GM13976 (cell line): ENCODE data around the gene C7orf57.

ENCODE experiments used
- DNase-seq: peaks from one replicate; pipeline ENCODE4 v3.0.0; 2012; ENCODE audit warnings: low spot score
- in situ Hi-C: fragments of 300-500 bp; cut with MboI; formaldehyde crosslinking; loops from one replicate; pipeline ENCODE4 v1.12.0; 2022; ENCODE audit warnings: low sequenced_read_pairs, mixed read lengths, inconsistent platforms; ENCODE audit not compliant: unreplicated experiment
- TF ChIP-seq, protein P1 (sequence below): IDR thresholded peaks from 2 replicates; pipeline ENCODE4 v1.5.1; 2012; ENCODE audit warnings: borderline replicate concordance, mild to moderate bottlenecking; ENCODE audit not compliant: insufficient read depth; ENCODE audit errors: extremely low read depth, missing control alignments, control extremely low read depth

The C7orf57 gene

DNA sequence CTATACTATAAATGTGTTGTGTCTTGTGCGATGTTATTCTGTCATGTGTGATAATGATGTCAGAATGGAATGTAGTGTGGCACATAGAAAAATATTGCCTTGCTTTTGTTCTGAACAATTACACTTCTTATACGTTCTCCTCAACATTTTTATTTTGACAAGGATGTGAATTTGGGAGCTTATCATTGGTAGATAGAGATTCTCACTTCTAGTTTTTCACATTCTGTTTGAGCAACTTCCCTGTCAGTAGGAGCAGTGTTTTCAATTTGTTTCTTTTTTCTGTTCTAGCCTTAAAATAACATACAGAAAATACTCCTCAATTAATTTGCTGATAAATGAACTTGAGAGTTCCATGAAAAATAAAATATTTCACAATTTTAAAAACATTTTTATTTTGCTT lies 24.0 kb upstream of the C7orf57 start:
- DNase-seq = no peak
- in situ Hi-C loops = no loop called here
- TF ChIP-seq, protein P1, sequence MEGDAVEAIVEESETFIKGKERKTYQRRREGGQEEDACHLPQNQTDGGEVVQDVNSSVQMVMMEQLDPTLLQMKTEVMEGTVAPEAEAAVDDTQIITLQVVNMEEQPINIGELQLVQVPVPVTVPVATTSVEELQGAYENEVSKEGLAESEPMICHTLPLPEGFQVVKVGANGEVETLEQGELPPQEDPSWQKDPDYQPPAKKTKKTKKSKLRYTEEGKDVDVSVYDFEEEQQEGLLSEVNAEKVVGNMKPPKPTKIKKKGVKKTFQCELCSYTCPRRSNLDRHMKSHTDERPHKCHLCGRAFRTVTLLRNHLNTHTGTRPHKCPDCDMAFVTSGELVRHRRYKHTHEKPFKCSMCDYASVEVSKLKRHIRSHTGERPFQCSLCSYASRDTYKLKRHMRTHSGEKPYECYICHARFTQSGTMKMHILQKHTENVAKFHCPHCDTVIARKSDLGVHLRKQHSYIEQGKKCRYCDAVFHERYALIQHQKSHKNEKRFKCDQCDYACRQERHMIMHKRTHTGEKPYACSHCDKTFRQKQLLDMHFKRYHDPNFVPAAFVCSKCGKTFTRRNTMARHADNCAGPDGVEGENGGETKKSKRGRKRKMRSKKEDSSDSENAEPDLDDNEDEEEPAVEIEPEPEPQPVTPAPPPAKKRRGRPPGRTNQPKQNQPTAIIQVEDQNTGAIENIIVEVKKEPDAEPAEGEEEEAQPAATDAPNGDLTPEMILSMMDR = no peak

DNA sequence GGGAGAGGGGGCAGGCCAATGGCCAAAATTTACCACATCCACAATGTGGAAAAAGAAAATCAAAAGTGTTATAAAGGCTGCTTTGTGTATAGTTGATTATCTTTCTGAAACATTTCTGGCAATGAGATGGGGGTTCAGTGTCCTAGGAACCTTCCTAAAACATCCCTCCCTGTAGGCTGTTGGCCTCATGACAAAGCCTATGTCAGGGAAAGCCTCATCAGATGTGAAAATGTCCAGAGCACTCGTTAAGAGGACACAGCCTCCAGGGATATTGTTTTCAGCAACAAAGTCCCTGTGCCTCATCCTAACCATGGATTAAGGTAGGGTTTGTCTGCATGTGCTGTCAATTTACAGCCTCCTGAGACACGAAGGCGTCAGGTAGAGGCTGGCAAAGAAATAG lies 23.4 kb upstream of the C7orf57 start:
- in situ Hi-C loops = no loop called here
- TF ChIP-seq, protein P1 = no peak
- DNase-seq = no peak

DNA sequence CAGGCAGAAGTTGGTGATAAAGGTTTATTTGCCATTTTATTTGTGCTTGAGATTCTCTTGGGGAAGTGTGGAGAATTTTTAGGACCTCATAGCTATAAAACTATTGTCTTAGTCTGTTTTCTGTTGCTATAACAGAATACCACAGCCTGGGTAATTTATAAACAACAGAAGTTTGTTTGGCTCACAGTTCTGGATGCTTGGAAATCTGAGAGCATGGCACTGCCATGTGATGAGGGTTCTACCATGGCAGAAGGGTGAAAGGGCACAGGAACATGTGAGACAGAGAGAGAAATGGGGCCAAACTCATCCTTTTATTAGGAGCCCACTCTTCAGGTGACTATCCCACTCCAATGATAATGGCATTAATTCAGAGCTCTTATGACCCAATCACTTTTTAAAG lies 18.7 kb upstream of the C7orf57 start:
- in situ Hi-C loops = no loop called here
- DNase-seq = no peak
- TF ChIP-seq, protein P1 = no peak

DNA sequence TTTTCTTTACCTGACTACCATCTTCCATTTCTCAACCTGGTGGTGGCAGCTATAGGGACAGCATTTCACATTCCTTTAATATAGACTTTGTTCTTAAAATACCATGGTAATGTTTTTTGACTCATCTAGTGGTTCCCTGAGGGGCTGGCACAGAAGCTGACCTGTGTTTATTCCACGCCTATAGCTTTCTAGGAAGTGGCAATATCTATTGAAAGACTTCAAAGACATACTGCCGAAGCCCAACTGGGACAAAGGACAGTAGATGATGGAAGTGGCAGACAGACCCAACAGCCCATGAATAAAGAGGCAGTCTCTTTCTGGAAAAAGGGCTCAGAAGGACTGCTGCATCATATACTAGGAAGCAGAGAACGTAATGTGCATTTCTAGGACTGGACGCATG lies 17.7 kb upstream of the C7orf57 start:
- no peak for DNase-seq
- in situ Hi-C loops = no loop called here
- TF ChIP-seq, protein P1 = no peak

DNA sequence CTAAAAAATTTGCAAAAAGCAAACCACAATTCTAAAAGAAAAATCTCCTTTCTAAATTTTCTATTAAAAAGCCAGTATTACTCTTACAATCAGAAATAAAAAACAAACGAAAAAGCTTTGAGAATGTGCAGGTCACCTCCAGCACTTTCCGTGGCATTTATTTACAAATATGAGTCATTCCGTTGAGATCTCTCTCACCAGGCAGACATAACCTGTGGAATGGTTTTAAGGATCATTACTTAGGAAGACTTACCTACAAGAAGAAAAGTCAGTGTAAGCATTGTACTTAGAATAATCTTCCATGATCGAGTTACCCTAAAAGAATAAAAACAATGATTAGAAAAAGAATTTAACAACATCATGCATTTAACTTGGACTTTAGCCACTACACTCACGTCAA lies 9.7 kb upstream of the C7orf57 start:
- in situ Hi-C loops = no loop called here
- DNase-seq = no peak
- TF ChIP-seq, protein P1 = no peak

DNA sequence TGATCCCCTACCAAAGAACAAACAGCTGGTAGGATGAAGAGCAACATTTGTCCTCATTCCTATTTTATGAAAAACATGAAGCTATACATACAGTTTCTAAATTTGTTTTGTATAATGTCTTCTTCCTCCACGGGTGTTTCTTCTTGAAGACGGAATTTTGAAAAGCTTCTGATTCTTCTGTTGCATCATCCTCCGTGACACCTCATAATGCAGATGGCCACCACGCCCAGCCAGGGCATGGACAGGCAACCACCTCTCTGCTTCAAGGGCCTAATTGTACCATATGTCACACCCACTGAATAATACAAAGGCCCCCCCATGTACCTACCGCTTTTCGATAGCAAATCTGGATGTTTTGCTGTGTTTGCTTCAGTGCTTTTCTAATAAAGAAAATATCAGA lies 6.4 kb upstream of the C7orf57 start, which contains the start of gene SUN3:
SUN3 (minus strand) TSS at position 170 of the 400 bp plus-strand sequence; CDS start at position 1, 169 bp downstream.
- DNase-seq = no peak
- TF ChIP-seq, protein P1 = no peak
- in situ Hi-C loops = no loop called here

DNA sequence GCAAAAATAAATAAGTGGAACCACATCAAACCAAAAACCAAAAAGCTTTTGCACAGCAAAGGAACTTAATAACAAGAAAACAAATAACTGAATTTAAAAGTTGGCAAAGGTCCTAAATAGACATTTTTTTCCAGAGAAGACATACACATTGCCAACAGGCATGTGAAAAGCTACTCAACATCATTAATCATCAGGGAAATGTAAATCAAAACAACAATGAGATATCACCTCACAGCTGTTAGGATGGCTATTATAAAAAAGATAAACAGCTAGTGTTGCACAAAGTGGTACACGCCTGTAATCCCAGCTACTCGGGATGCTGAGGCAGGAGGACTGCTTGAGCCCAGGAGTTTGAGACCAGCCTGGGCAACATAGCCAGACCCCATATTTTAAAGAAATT lies 4.2 kb upstream of the C7orf57 start:
- in situ Hi-C loops = no loop called here
- no peak for DNase-seq
- TF ChIP-seq, protein P1 = no peak
